GM23338 (cell line): ENCODE data around the gene TFIP11.

Experiments used
- CTCF ChIP-seq, 2 experiments: fragments of 200-600 bp in 1 of 2; sonication (generic) in 1 of 2; conservative IDR thresholded peaks; 2 replicates each; pipeline versions ENCODE4 v1.5.1 to v1.6.1; 2016 to 2017; ENCODE audit warnings: antibody characterized with exemption in 2 of 2, low read depth in 2 of 2, mild to moderate bottlenecking in 2 of 2, moderate library complexity in 1 of 2
- ETS1 ChIP-seq: IDR thresholded peaks from 2 replicates; pipeline ENCODE4 v1.6.1; 2016; ENCODE audit warnings: antibody characterized with exemption
- EZH2 ChIP-seq: fragments of 200-600 bp; sonication (generic); IDR thresholded peaks from one replicate; pipeline ENCODE4 v1.8.0; 2017; ENCODE audit warnings: antibody characterized with exemption, mild to moderate bottlenecking, low read depth; ENCODE audit not compliant: unreplicated experiment
- NANOG ChIP-seq: IDR thresholded peaks from 2 replicates; pipeline ENCODE4 v1.6.1; 2016; ENCODE audit warnings: antibody characterized with exemption, borderline replicate concordance
- POLR2AphosphoS5 ChIP-seq: IDR thresholded peaks from 2 replicates; pipeline ENCODE4 v1.6.1; 2016; ENCODE audit warnings: antibody characterized with exemption, low read depth
- REST ChIP-seq: IDR thresholded peaks from one replicate; pipeline ENCODE4 v1.6.1; 2018; ENCODE audit warnings: antibody characterized with exemption; ENCODE audit not compliant: unreplicated experiment
- ZNF331 ChIP-seq: fragments of 250-450 bp; sonication (Bioruptor Pico); IDR thresholded peaks from 2 replicates; pipeline ENCODE4 v1.5.0; 2020; ENCODE audit warnings: low read depth, mild to moderate bottlenecking, moderate library complexity

- TF ChIP-seq CTCF (conservative IDR thresholded peaks at IDR 0.05; ENCODE audit: low read depth in 2 of 2), result no peak
- TF ChIP-seq POLR2AphosphoS5, result no peak
- no peak for TF ChIP-seq NANOG
- no peak for TF ChIP-seq EZH2
- no peak for TF ChIP-seq ETS1
- no peak for TF ChIP-seq REST
- no peak for TF ChIP-seq ZNF331 (CRISPR knock-in tag)
These were observed 4.2 kb upstream of the TFIP11 start for GRCh38 chr22:26516503-26516902.
